HG02759 (cell line): ENCODE results near the gene TMEFF1.
"Not testable (repeated sequence)": the region's sequence is repeated elsewhere in the genome, so short reads cannot be mapped to it uniquely, and the experiment has no call there.

Experiments used
- ATAC-seq: cut with Tn5 transposase; IDR thresholded peaks from one replicate; pipeline ENCODE4 v1.9.1; 2021; ENCODE audit warnings: mild to moderate bottlenecking, moderate library complexity; ENCODE audit not compliant: unreplicated experiment

TMEFF1 gene, protein sequence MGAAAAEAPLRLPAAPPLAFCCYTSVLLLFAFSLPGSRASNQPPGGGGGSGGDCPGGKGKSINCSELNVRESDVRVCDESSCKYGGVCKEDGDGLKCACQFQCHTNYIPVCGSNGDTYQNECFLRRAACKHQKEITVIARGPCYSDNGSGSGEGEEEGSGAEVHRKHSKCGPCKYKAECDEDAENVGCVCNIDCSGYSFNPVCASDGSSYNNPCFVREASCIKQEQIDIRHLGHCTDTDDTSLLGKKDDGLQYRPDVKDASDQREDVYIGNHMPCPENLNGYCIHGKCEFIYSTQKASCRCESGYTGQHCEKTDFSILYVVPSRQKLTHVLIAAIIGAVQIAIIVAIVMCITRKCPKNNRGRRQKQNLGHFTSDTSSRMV

GRCh38 chr9:100472788-100473275 lies at the start of gene TMEFF1:
TSS of gene TMEFF1 (plus strand) at chr9:100473149. CDS start at chr9:100473545, 396 bp downstream.
- ATAC-seq, result peak; percentile 73

GRCh38 chr9:100425758-100426157 lies 47.2 kb upstream of the TMEFF1 start:
- ATAC-seq, result no peak

- ATAC-seq, result no peak
These were observed 46.8 kb upstream of the TMEFF1 start for GRCh38 chr9:100426189-100426529.

DNA sequence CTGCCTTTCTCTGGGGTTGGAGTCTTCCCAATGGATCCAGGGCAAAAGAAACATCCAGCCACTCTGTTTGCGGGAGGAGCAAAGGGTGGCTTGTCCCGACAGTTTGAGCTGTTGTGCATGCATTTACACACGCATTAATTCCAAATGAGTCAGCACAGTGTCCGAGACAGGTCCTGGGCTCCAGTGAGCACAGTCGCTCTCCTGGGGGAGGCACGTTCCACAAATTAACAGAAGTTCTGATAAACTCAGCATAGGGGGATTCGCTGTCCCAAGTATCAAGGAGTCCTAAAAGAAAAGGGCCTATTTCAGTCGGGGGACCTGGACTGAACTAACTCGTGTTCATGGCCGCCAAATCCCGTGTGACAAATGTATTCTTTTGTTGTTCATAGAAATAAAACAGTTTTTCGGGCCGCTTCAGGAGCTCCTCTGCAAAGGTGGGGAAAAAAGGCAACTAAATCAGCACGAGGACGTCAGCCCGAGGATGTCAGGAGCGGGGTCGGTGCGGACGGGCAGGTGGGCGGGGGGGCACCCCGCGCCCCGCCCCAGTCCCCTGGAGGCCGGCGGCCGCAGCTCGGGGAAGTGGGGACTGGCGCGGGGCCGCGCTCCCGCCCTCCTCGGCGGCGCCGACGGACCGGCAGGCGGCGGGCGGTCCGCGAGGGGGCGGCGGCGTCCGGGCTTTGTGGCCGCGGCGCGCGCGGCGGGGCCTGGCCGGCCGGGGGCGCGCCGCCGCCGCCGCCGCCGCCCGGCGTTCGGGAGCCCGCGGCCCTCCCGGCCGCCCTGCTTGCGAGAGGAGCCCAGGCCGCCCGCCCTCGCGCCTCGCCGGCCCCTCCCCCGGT lies 46.2 kb upstream of the TMEFF1 start, which contains the start of gene MSANTD3:
MSANTD3 (plus strand) TSS at position 614 of the 836 bp plus-strand sequence. CDS start 14,796 bp downstream, outside the sequence.
- ATAC-seq, result peak; percentile 86

DNA sequence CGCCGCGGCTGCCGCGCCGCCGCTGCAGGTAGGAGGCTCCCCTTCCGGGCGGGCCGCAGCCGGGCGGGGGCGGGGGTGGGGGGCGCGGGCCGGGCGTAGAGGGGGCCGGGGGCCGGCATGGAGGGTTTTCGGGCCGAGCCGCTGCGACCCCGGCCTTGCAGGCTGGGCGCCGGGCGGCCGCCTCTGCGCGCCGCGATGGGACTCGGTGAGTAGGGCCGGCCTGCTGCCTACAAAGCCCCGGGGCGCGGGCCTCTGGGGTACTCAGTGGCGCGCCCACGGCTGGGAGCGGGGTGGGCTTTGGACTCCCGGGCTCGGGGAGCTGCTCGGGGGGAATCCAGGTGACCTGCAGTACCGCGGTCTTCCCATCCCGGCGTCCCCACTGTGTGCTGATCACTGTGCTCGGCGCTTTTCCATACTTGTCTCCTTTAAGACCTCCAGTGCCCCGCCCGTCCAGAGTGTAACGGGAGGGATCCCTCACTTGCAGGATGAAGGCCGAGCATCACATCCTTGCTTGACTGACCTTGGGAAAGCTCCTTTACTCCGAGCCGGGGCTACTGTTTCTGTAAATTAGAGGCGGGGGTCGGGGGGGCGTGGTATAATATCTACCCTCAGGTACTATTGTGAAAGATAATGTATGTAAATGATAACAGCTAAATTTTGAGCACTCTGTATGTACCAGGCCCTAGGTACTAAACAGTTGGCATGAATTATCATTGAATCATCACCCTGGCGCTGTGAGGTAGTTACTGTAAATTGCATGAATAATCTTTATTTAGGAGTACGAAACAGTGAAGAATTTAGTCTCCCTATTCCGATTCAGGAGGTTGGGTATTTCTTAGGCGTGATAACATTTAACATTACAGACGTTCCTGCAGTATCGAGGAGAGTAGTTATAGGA lies 45.3 kb upstream of the TMEFF1 start:
- ATAC-seq, result peak; percentile 59

GRCh38 chr9:100428871-100429654 lies 43.9 kb upstream of the TMEFF1 start:
- ATAC-seq, result no peak

- no peak for ATAC-seq
These were observed 42.5 kb upstream of the TMEFF1 start for GRCh38 chr9:100430286-100430940.

DNA sequence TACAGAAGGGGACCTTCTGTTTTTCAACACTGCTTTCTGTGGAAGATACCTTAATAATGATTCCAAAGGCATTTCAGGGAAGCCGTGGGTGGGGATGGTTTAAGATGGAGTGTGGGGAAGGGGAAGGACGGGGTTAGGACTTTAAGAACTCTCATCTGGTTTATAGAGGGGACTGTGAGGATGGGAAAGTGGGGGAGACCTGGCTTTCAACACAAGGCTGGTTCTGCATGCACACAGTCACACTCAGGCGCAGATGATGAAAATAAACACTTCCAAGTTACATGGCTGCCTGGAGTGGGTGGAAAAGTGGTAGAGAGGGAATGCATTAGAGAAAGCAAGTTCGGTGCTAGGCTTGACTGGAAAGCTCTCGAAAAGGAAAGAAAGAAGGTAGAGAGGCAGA lies 41.1 kb upstream of the TMEFF1 start:
- no peak for ATAC-seq

- ATAC-seq, result no peak
These were observed 40.2 kb upstream of the TMEFF1 start for GRCh38 chr9:100432736-100433135.

DNA sequence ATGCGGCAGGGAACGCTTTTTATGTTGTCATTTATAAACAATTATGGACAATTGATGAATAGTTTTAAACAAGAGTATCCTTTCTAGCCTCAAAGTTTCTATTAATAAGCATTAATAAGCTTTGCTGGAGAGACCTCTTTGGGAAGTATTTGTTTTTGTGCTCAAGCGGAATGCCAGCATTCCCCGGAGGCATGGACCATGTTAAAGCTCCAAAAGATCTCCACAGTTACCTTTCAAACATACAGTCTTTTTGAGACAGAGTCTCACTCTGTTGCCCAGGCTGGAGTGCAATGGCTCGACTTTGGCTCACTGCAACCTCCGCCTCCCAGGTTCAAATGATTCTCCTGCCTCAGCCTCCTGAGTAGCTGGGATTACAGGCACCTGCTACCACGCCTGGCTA lies 36.4 kb upstream of the TMEFF1 start:
- ATAC-seq, result no peak

DNA sequence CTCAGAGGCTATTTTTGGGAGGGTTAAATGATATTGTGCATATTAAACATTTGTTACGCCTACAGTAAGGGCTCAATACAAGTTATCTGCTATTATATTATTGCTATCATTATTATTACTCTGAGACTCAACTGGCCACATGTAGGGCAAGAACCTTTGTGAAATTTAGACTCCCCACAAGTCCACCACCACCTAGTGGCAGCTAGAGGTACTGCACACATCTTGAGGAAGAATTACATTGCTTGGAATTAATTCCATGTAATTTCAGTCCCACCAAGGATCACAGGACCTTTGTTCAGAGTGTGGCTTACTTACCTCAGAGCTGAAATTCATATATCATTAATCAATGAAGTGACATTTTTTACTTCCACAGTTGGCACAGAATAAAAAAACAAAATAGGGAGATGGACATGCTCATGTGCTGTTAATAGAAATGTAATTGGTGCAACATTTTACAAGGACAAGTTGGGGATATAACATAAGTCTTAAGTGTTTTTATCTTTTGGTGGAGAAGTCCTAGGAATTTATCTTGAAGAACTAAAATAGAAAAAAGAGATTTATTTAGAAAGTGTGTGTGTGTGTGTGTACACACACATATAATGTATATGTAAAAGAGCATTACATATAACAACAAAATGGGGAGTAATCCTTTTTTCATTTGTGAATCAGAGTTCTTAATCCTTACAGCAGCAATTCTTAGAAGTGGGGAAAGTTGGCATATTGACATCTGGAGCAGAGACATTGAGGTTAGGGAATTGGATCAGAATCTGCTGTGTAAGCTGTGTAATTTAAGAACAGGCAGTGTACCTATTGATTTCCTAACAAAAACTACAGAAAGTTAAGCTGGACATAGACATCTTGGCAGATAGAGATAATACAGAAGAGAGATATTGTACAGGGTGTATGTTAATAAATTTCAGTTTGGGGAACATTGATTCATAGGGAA lies 34.8 kb upstream of the TMEFF1 start:
- peak; percentile 75 for ATAC-seq

- ATAC-seq, result no peak
These were observed 32.9 kb upstream of the TMEFF1 start for GRCh38 chr9:100440071-100440470.

DNA sequence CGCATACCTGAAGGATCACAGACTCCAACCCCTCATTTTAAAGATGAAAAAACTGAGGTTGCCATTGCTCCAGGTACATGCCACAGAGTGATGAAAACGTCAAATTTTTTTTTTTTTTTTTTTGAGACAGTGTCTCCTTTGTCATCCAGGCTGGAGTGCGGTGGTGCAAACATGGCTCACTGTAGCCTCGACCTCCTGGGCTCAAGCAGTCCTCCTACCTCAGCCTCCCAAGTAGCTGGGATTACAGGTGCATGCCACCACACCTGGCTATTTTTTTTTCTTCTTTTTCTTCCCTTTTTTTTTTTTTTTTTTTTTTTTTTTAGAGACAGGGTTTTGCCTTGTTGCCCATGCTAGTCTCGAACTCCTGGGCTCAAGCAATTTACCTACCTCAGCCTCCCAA lies 32.5 kb upstream of the TMEFF1 start:
- not testable (repeated sequence) for ATAC-seq

- no peak for ATAC-seq
These were observed 31.0 kb upstream of the TMEFF1 start for GRCh38 chr9:100441911-100442361.

GRCh38 chr9:100443781-100444768 lies 28.9 kb upstream of the TMEFF1 start:
- no peak for ATAC-seq

GRCh38 chr9:100445161-100445902 lies 27.6 kb upstream of the TMEFF1 start:
- no peak for ATAC-seq
